HL-60 (cell line): ENCODE results near the gene C19orf73.

Source experiments
- CTCF ChIP-seq: IDR thresholded peaks from one replicate; pipeline ENCODE4 v1.5.1; 2011; ENCODE audit warnings: low read length, control low read depth, inconsistent platforms; ENCODE audit not compliant: insufficient read depth
- REST ChIP-seq: IDR thresholded peaks from 2 replicates; pipeline ENCODE4 v1.6.1; 2012; ENCODE audit warnings: low read depth; ENCODE audit not compliant: insufficient replicate concordance

- TF ChIP-seq CTCF (no peak), REST (no peak)
These were observed 8.4 kb downstream of the C19orf73 start for GRCh38 chr19:49110567-49110966.
